NCI-H69 (cell line): Measurements from ENCODE around the gene SEMA7A.

Experiments used
- DNase-seq: peaks from one replicate; lab custom pipeline; 2025; lab: John Stamatoyannopoulos, UW

SEMA7A gene

GRCh38 chr15:74415966-74416916 is 17.5 kb downstream of the SEMA7A start:
- no peak for DNase-seq

- DNase-seq, result no peak
Observed at GRCh38 chr15:74414603-74415338, 19.0 kb downstream of the SEMA7A start.

GRCh38 chr15:74414081-74414580 is 19.6 kb downstream of the SEMA7A start:
- DNase-seq, result no peak

GRCh38 chr15:74413350-74414080 is 20.2 kb downstream of the SEMA7A start:
- DNase-seq, result no peak

- no peak for DNase-seq
Observed at GRCh38 chr15:74412159-74412558, 21.6 kb downstream of the SEMA7A start.

GRCh38 chr15:74411686-74412085 is 22.1 kb downstream of the SEMA7A start:
- no peak for DNase-seq

GRCh38 chr15:74410502-74410901 is 23.3 kb downstream of the SEMA7A start:
- no peak for DNase-seq

- DNase-seq, result no peak
Observed at GRCh38 chr15:74409225-74409624, 24.5 kb downstream of the SEMA7A start.

- DNase-seq, result no peak
Observed at GRCh38 chr15:74408815-74409214, 24.9 kb downstream of the SEMA7A start.

- no peak for DNase-seq
Observed at GRCh38 chr15:74408385-74408784, 25.4 kb downstream of the SEMA7A start.

GRCh38 chr15:74406992-74407705 is 26.6 kb downstream of the SEMA7A start:
- DNase-seq, result peak; percentile 12

GRCh38 chr15:74406517-74406916 is 27.2 kb downstream of the SEMA7A start:
- DNase-seq, result no peak

GRCh38 chr15:74405823-74406222 is 27.9 kb downstream of the SEMA7A start:
- DNase-seq, result no peak

GRCh38 chr15:74403991-74404563 is 29.7 kb downstream of the SEMA7A start:
- DNase-seq, result no peak

- no peak for DNase-seq
Observed at GRCh38 chr15:74403588-74403919, 30.2 kb downstream of the SEMA7A start.

GRCh38 chr15:74402873-74403587 is 30.7 kb downstream of the SEMA7A start:
- DNase-seq, result no peak

- no peak for DNase-seq
Observed at GRCh38 chr15:74402337-74402841, 31.4 kb downstream of the SEMA7A start.

GRCh38 chr15:74400915-74401757 is 32.6 kb downstream of the SEMA7A start:
- DNase-seq, result peak; percentile 17

GRCh38 chr15:74400313-74400860 is 33.4 kb downstream of the SEMA7A start:
- no peak for DNase-seq
